IPS DF 4.7 (cell line): ENCODE data around the gene CALM3.

Experiments used
- DNase-seq: peaks from one replicate; pipeline ENCODE4 v3.0.0-alpha.2; 2013; ENCODE audit warnings: low spot score; ENCODE audit errors: extremely low read depth

CALM3 gene

GRCh38 chr19:46599716-46600373, 1.3 kb upstream of the CALM3 start:
- DNase-seq: no peak

GRCh38 chr19:46600384-46601317, 479 bp upstream of the CALM3 start:
- peak; percentile 85 for DNase-seq

- DNase-seq: no peak
Observed at GRCh38 chr19:46602392-46603194, 1.5 kb downstream of the CALM3 start.

- no peak for DNase-seq
Observed at GRCh38 chr19:46603195-46603637, 2.1 kb downstream of the CALM3 start.

DNA sequence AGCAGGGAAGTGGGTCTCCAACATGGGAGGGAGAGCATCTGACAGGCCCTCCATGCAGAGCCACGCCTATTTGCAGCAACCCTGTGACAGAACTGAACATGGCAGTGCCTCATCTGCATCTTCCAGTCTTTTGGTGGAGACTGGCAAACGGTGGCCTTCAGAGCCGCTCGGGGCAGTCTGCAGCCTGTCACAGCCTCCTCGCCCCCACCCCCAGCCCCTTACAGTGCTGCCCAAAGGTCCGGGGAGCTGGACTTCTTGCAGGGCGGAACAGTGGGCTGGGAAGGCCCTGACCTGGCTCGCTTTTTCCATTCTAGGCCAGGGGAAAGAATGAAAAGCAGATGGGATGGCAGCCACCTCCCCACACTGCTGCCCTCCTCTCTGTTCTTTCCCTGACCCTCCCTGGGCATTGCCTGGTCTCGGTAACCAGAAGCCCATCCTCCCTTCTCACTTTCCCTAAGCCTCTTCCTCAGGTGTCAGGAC, 2.7 kb downstream of the CALM3 start:
- DNase-seq: no peak

GRCh38 chr19:46604781-46605355, 3.7 kb downstream of the CALM3 start:
- no peak for DNase-seq

DNA sequence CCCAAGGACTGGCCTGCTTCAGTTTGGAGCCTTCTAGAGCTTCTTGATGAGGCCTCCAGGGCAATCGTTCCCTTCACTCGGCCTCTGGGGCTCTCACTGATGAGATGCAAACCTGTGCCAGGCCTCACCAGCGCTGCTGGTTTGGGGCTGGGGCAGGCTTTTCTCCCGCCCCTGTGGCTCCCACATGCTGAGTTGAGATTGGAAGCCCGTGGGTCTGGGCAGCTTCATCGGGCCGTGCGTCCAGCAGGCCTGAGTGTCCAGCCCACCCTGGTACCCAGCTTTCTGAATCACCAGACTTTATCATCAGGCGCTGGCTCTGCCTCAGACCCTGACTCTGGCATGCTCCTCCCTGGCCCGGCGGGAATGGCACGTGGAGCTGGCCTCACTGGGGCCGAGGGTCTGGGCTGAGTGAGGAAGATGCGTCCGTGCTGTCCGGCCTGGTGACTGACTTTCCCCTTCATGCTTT, 4.3 kb downstream of the CALM3 start:
- no peak for DNase-seq

- DNase-seq: no peak
Observed at GRCh38 chr19:46606019-46606418, 4.9 kb downstream of the CALM3 start.

GRCh38 chr19:46606681-46607447, 5.7 kb downstream of the CALM3 start:
- DNase-seq: no peak

GRCh38 chr19:46607448-46607841, 6.3 kb downstream of the CALM3 start:
- no peak for DNase-seq

DNA sequence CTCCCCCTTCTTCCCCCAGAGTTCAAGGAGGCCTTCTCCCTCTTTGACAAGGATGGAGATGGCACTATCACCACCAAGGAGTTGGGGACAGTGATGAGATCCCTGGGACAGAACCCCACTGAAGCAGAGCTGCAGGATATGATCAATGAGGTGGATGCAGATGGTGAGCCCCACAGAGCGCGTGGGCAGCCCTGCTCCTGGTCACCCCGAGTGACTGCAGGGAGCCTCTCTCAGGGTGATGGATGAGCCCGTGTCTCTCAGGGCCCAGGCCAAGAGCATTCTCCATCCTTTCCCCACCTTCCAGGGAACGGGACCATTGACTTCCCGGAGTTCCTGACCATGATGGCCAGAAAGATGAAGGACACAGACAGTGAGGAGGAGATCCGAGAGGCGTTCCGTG, 7.0 kb downstream of the CALM3 start:
- DNase-seq: no peak

GRCh38 chr19:46608581-46609345, 7.6 kb downstream of the CALM3 start:
- no peak for DNase-seq

GRCh38 chr19:46609511-46610412, 8.6 kb downstream of the CALM3 start:
- no peak for DNase-seq

GRCh38 chr19:46610413-46610775, 9.3 kb downstream of the CALM3 start:
- DNase-seq: no peak

DNA sequence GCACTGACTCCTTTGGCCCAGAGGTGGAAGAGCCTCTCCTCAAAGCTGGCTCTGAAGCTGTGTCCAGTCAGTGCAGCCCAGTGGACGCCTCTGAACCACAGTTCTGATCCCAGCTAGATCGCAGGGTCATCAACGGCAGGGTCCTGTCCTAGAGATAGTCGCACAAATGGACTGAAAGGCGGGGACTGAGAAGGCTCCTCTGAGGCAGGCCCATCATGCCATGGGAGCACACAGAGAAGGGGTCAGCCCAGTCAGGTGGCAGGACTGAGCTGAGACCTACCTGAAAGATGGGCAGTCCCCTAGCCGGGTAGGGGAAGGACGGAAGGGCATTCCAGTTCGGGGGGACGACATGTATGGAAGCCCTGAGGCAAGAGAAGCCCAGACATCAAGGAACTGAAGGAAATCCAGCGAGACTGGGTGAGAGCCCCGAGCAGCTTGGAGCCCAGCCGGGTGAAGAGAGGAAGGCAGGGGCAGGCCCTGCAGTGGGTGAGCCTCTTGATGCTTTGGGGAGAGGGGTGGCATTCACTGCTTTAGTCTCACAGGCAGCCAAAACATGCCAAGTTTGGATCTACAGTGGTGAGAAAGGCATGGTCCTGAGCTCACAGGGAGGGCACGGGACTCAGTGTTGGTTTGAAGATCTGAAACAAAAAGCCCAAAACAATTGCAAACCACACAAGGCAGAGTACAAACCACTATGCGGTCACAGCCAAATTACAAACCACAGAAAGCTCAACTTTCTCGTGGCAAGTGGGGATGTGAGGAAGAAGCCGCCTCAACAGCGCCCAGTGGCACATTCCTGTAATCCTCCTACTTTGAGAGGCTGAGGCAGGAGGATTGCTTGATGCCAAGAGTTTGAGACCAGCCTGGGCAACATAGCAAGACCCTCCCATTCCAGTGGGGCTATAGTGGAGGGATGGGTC, 10.0 kb downstream of the CALM3 start:
- DNase-seq: no peak

DNA sequence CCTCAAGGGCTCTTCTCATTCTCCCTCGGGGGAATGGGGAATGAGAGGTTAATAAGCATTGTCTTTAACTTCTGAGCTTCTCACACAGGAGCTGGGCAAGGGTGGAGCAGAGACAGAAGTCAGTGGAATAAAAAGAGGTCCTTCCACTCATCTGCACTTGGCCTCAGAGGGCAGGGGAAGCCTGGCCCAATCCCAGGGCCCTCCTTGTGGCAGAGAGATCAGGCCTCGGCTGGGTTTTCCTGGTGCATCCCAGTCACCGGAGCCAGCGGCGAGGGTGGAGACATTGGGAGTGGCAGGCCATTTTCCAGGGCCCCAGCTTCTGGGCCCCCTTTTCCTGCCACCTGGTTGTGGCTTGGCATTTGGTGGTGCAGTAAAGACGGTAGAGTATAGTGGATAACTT, 10.6 kb downstream of the CALM3 start:
- DNase-seq: no peak

DNA sequence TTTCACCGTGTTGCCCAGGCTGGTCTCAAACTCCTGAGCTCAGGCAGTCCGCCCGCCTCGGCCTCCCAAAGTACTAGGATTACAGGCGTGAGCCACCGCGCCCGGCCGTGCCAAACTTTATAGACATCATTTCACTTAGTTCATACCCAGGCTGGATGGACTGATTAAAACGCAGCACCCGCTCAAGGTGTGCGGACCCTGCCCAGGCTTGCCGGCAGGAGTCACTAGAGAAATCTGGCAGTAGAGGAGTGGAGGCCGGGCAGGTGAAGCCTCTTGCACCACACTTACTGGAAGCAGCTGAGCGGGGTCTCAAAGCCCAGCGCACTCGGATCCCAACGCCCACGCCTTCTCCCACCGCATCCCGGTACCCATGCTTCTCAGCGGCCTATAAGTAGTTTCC, 12.4 kb downstream of the CALM3 start:
- no peak for DNase-seq
